UCSD-AML1 (cell line): ENCODE measurements around the gene GPR33.
"Not testable (repeated sequence)": the region's sequence is repeated elsewhere in the genome, so short reads cannot be mapped to it uniquely, and the experiment has no call there.

Experiments used
- DNase-seq: peaks from one replicate; lab custom pipeline; 2025; ENCODE audit not compliant: unreplicated experiment; lab: John Stamatoyannopoulos, UW

The GPR33 gene

GRCh38 chr14:31487886-31488285 is at the start of gene GPR33:
TSS of gene GPR33 (minus strand) at chr14:31488039. CDS start at chr14:31483965, 4,074 bp downstream.
- DNase-seq, result no peak

- no peak for DNase-seq
Observed at GRCh38 chr14:31536201-31536960, 48.5 kb upstream of the GPR33 start.

- DNase-seq, result no peak
Observed at GRCh38 chr14:31530136-31530535, 42.3 kb upstream of the GPR33 start.

DNA sequence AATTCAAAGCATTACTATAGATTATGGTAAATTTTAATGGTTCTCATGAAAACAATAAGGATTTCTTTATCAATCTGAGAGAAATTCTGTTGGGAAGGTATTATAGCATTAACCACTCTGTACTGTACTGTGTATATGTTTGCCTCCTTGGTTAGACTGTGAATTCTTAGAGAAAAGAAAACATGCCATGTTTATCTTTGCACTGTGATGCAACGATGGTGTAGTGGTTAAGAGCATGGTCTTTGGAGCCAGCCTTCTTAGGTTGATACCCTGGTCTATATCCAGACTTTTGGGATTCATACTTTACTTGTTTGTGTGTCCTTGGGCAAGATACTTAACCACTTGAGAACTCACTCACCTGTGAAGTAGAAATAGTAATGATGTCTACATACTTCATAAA is 41.2 kb upstream of the GPR33 start:
- no peak for DNase-seq

DNA sequence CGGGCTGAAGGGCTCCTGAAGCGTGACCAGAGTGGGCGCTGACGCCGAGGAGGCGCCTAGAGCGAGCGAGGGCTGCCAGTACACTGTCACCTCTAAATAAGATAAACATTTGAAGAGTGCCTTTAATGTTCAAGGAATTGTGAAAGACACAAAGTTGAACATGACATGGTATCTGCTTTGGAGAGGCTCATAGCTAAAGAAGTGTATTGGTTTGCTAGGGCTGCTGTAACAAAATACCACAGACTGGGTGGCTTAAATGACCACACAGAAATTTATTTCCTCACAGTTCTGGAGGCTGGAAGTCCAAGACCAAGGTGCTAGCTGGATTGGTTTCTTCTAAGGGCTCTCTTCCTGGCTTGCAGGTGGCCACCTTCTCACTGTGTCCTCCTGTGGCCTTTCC is 39.7 kb upstream of the GPR33 start:
- no peak for DNase-seq

GRCh38 chr14:31527087-31527486 is 39.2 kb upstream of the GPR33 start:
- DNase-seq, result no peak

DNA sequence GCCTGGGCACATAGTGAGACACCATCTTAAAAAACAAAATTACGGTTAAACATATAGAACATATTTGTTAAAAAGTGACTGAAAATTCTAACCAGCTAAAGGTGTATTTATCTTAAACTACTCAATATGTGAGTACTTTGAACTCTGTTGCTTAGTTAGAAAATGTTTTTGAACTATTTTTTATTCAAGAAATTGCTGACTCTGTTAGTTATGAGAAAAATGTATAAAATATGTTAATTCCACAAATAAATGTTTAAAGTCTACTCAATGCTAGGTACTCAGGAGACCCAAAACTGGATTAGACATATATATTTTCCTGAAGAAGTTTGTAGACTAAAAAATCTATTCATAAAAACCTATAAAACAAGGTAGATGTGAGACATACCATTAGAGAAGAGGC is 23.0 kb upstream of the GPR33 start:
- DNase-seq, result no peak

DNA sequence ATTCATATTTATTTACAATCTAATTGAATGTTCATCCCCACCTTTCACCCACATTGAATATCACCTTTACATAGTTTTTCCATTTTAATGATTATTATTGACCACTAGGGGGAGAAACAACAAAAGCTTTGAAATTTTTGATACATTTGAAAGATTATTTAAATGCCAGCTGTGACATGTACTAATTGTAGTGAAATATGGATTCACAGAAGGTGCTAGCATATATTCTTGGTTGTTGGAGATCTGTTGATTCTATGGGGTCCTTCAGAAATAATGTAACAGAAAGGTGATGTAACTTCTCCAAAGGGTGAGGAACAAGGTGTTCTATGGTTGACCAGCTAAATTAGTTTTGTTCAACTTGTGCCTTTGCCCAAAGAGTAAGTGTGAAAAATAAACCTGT is 22.4 kb upstream of the GPR33 start:
- no peak for DNase-seq

DNA sequence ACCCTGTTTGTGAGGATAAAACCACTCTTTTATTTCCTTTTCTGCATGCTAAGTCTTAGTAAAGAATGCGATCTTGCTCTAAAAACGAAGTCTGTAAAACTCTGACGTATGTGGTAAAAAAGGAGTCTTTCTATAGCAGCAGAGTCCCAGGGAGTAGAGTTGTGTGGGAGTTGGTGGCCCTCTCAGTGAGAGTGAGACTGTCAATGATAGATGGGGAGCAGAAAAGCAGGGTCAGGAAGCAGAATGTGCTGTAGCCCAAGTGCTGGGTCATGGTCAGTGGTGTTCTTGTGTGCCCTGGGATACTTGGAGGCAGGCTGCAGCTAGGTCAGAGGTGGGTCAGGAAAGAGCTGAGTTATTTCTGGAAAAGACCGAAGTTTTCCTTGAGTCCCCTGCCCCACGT is 20.3 kb upstream of the GPR33 start:
- no peak for DNase-seq

DNA sequence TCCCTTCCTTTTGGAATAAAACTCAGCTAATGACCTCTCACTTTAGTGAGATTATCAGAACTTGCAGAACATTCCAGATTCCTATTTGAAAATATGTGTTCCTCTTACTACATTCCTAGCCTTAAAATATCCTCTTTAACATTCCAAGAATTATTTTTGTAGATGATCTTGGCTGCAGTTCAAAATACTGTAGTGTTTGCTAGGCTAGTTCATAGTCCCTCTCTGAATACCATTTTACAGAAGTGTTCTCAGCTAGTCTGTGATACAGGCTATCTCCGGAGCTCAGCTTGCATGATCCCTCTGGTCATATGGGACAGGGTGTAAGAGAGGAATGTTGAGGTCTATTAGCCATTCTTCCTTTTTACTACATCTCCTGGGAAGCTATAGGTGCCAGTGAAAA is 17.6 kb upstream of the GPR33 start:
- DNase-seq, result no peak

GRCh38 chr14:31501870-31502269 is 14.0 kb upstream of the GPR33 start:
- DNase-seq, result no peak

GRCh38 chr14:31492759-31493498 is 5.1 kb upstream of the GPR33 start:
- no peak for DNase-seq

DNA sequence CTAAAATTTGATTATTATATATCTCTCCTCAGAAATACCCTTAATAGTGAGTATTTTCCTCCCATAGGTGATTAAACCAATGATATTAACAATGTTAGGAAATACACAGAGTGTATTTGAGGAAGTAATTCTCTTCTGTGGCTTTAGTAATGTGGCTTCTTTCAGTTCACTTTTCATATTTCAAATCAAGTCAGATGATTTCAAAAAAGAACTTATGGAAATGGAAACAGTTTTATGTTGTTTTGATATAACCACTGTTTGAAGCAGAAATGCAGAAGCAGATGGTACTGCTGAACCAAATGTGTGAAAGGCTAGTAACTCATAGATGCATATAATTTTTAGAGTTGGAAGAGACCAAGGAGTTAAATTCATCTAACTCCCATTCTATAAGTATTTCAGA is 1.9 kb upstream of the GPR33 start:
- DNase-seq, result no peak

DNA sequence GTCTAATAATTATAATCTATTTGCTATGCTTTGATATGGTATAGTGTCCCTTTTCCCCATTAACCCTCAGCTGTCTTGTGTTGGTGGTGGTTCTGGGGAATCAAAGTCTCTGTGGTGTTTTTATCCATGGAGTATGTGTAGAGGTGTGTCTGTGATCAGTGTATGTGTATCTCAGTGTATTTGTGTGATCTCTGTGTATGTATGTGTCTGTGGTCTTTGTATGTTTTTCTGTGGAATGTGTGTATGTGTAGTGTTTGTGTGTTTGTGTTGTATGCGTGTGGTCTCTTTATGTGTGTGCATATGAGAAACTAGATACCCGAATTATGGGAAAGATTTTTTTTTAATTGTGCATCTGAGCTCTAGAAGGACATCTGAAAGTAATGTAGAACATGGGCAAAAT is 1.1 kb downstream of the GPR33 start:
- no peak for DNase-seq

- no peak for DNase-seq
Observed at GRCh38 chr14:31484754-31485153, 3.1 kb downstream of the GPR33 start.

- DNase-seq, result no peak
Observed at GRCh38 chr14:31480156-31480555, 7.7 kb downstream of the GPR33 start.

- DNase-seq, result no peak
Observed at GRCh38 chr14:31479027-31479426, 8.8 kb downstream of the GPR33 start.

GRCh38 chr14:31477248-31477647 is 10.6 kb downstream of the GPR33 start:
- no peak for DNase-seq

DNA sequence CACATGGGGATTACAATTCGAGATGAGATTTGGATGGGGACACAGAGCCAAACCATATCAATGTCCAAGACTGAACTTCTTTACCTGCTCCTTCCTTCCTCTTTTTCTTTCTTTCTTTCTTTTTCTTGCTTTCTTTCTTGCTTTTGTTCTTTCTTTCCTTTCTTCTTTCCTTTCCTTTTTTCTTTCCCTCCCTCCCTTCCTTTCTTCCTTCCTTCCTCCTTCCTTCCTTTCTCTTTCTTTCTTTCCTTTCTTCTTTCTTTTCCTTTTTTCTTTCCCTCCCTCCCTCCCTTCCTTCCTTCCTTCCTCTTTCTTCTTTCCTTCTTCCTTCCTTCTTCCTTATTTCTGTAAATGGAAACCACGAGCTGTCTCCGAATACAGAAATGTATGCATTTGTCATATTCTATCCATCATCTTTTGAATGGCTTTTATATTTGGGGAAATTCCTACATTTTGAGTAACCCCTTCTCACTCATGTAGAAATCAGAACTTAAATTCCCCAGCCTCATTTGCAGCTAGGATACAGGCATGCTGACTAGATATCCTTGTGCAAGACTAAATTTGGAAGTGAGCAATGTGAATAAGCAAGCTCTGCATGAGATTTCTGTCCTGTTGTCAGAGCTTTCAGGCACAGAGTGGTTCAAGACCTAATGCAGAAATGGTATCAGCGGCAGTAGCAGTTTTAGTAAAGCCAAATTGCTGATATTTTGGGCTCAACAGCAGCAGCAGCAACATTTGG is 11.5 kb downstream of the GPR33 start:
- no peak for DNase-seq

DNA sequence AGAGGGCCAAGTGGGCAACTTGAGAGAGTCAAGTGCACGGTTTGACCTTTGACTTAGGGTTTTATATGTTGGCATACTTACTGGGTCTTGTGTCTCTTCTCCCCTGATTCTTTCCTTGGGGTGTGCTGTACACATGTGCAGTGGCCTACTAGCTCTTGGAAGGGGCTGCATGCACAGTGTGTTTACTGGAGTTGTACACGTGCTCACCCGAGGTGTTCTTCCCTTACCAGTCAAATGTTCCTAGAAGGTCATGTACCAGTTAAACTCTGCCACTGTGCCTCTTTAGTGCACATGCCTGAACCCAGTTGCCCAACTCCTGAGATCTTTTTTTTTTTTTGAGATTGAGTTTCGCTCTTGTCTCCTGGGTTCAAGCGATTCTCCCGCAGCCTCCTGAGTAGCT is 21.3 kb downstream of the GPR33 start:
- no peak for DNase-seq

GRCh38 chr14:31465111-31465510 is 22.7 kb downstream of the GPR33 start:
- DNase-seq, result no peak

DNA sequence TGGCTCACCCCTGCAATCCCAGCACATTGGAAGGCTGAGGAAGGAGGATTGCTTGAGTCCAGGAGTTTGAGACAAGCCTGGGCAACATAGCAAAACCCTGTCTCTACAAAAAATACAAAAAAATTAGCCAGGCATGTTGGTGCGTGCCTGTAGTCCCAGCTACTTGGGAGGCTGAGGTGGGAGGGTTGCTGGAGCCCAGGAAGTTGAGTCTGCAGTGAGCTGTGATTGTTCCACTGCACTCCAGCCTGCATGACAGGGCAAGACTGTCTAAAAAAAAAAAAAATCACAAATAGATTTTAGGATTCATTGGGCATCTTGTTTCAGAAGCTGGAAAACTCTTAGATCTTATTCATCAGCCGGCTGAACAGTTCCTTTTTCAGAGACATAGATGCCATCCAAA is 25.4 kb downstream of the GPR33 start:
- not testable (repeated sequence) for DNase-seq
